Ascending aorta (tissue), 2 donors: ENCODE measurements around the gene AADACL4. TPM values are rescaled to one million over a fixed set of nuclear protein-coding genes. Genes with fewer than 3 reads are reported as not detected.

ENCODE experiments used
- DNase-seq, 2 donors: peaks; one replicate each; pipeline ENCODE4 v3.0.0-alpha.2; 2019; ENCODE audit warnings: low spot score in 2 of 2
- H3K27ac ChIP-seq, 2 donors: fragments of 200-600 bp; sonication (generic); one replicate each; pipeline ENCODE4 v1.5.1; 2016 to 2017; ENCODE audit warnings: mild to moderate bottlenecking in 1 of 2
- H3K27me3 ChIP-seq: fragments of 200-600 bp; sonication (generic); one replicate; pipeline ENCODE4 v1.5.1; 2017
- H3K36me3 ChIP-seq, 2 donors: fragments of 200-600 bp; sonication (generic); one replicate each; pipeline ENCODE4 v1.5.1; 2016
- H3K4me1 ChIP-seq, 2 donors: fragments of 200-600 bp; sonication (generic); one replicate each; pipeline ENCODE4 v1.5.1; 2016 to 2017; ENCODE audit warnings: mild to moderate bottlenecking in 1 of 2
- H3K4me3 ChIP-seq, 2 donors: fragments of 200-600 bp; sonication (generic); one replicate each; pipeline ENCODE4 v1.5.1; 2016 to 2017; ENCODE audit warnings: mild to moderate bottlenecking in 1 of 2
- H3K9me3 ChIP-seq, 2 donors: fragments of 200-600 bp; sonication (generic); one replicate each; pipeline ENCODE4 v1.5.1; 2016
- intact Hi-C: fragments of 100-400 bp; cut with DNase I; formaldehyde crosslinking; loops from one replicate; pipeline ENCODE4 v1.15.1; 2023
- total RNA-seq: library from RNA; depleted of rRNA; stranded (reverse); fragments of >200 nt; gene quantifications from one replicate; pipeline ENCODE4 v1.1.0, GENCODE V29; 2016
- TF ChIP-seq, protein P1 (sequence below), 3 experiments: fragments of 200-600 bp in 2 of 3; fragments of 450-650 bp in 1 of 3; sonication (generic) in 2 of 3; IDR thresholded peaks; one replicate each; pipeline ENCODE4 v1.5.1; 2016 to 2019; ENCODE audit warnings: antibody characterized with exemption in 3 of 3, mild to moderate bottlenecking in 1 of 3, moderate library complexity in 1 of 3

The AADACL4 gene
- total RNA-seq, 1 donor from 2014 or later = not detected

DNA sequence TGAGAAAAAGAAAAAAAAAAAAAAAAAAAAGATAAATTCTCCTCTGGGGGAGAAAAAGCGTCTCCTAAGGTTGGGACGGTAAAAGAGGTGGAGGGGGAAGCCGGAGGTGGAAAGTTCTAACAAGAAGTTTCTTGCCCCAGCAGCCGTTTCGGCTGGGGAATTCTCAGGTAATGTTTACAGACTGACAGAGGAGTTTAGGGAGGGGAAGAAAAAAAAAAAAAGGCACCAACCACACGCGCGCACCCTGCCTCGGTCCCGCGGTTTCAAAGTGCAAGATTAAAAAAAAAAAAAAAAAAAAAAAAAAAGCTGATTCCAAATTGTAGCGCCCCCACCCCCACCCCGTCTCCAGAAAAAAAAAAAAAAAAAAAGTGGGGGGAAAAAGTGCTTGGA is 26.4 kb upstream of the AADACL4 start:
- intact Hi-C loops = loop anchor here (5.0 kb wide), 1 partner anchor 195 kb away; no protein-coding TSS in a partner anchor

DNA sequence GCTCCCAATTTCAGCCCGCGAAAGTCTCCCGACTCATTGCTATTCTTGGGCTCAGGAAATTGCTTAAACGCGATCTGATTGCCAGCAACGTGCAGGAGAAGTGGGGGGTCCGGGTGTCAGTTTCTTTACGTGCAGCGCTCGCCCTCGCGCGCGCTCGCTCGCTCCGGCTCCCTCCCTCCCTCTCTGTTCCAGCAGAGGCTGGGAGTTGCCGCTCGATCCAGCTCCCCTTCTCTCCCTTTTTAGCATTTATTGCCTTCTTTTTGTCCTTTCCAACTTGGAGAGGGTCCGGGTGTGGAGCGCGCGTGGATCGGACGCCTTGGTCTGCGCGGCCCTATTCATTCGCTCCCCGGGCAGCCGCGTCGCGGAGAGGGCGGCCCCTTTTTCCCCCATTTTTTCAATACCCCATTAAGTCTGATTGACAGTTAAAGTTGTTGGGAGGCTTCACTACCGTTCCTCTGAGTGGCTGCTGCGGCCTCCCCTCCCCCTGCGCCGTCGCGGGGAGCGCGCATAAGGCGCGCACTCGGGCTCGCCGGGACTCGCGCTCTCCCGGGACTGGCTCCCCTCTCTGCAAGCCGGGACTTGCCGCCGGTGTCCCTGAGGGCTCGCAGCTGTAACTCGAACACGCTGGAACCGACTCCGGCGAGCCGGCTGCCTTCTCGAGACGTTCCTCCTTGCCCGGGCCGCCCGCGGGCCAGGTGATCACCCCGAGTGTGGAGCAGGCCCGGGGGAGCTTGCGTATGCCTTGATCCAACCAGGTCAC is 25.8 kb upstream of the AADACL4 start, which contains the start of gene DHRS3:
TSS of gene DHRS3 (minus strand) at position 310 of the 760 bp plus-strand sequence. CDS start 862 bp downstream, outside the sequence.
- intact Hi-C loops = loop anchor here (1.0 to 5.0 kb wide), 3 partner anchors 22 to 261 kb away; no protein-coding TSS in a partner anchor
- Histone ChIP-seq H3K4me1 (peaks cover 11 to 40% of the 10 kb centered on the region in 2 donors), H3K27ac (peak within 1 kb of the TSS; percentile 95 to 96), H3K9me3 (no peaks in the 10 kb centered on the region), H3K36me3 (no peaks in the 10 kb centered on the region), H3K4me3 (peak within 1 kb of the TSS; percentile 83 to 85), H3K27me3 (no peaks in the 10 kb centered on the region)
- DNase-seq = peak; percentile 50 to 89
- TF ChIP-seq, protein P1, sequence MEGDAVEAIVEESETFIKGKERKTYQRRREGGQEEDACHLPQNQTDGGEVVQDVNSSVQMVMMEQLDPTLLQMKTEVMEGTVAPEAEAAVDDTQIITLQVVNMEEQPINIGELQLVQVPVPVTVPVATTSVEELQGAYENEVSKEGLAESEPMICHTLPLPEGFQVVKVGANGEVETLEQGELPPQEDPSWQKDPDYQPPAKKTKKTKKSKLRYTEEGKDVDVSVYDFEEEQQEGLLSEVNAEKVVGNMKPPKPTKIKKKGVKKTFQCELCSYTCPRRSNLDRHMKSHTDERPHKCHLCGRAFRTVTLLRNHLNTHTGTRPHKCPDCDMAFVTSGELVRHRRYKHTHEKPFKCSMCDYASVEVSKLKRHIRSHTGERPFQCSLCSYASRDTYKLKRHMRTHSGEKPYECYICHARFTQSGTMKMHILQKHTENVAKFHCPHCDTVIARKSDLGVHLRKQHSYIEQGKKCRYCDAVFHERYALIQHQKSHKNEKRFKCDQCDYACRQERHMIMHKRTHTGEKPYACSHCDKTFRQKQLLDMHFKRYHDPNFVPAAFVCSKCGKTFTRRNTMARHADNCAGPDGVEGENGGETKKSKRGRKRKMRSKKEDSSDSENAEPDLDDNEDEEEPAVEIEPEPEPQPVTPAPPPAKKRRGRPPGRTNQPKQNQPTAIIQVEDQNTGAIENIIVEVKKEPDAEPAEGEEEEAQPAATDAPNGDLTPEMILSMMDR (IDR thresholded peaks at IDR 0.05) = no peak

More for the DNA sequence above, 26.4 kb upstream of the AADACL4 start:
- peak overlapping the region; percentile 95 to 96 for H3K27ac ChIP-seq
- no peaks in the 10 kb centered on the region for H3K9me3 ChIP-seq
- H3K4me1 ChIP-seq = peaks cover 11 to 34% of the 10 kb centered on the region in 2 donors
- H3K27me3 ChIP-seq = no peaks in the 10 kb centered on the region
- TF ChIP-seq, protein P1 (IDR thresholded peaks at IDR 0.05) = no peak
- DNase-seq = no peak
- peaks cover under 1 to 1% of the 10 kb centered on the region in 2 donors for H3K36me3 ChIP-seq
- H3K4me3 ChIP-seq = peak overlapping the region; percentile 83 to 85

DNA sequence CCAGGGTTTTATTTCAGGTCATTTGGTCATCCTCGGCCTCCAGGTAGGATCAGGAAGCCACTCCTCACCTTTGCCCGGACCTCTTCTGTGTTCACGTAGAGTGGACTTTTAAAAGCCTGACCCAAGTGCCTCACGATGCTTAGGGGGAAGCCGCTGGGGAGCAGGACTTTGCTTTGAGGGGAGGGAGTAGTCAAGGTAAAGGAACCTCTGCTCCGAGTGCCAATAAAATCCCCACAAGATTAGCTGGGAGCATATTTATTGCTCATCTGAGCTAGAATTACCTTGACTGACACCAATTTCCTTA is 25.3 kb upstream of the AADACL4 start:
- Histone ChIP-seq H3K4me3 (peak overlapping the region; percentile 83 to 85), H3K9me3 (no peaks in the 10 kb centered on the region), H3K4me1 (peaks cover 11 to 45% of the 10 kb centered on the region in 2 donors), H3K27ac (peak overlapping the region; percentile 95 to 96), H3K27me3 (no peaks in the 10 kb centered on the region), H3K36me3 (no peaks in the 10 kb centered on the region)
- TF ChIP-seq, protein P1 (IDR thresholded peaks at IDR 0.05) = no peak
- no peak for DNase-seq
- intact Hi-C loops = loop anchor here (1.0 to 5.0 kb wide), 3 partner anchors 22 to 262 kb away; no protein-coding TSS in a partner anchor

DNA sequence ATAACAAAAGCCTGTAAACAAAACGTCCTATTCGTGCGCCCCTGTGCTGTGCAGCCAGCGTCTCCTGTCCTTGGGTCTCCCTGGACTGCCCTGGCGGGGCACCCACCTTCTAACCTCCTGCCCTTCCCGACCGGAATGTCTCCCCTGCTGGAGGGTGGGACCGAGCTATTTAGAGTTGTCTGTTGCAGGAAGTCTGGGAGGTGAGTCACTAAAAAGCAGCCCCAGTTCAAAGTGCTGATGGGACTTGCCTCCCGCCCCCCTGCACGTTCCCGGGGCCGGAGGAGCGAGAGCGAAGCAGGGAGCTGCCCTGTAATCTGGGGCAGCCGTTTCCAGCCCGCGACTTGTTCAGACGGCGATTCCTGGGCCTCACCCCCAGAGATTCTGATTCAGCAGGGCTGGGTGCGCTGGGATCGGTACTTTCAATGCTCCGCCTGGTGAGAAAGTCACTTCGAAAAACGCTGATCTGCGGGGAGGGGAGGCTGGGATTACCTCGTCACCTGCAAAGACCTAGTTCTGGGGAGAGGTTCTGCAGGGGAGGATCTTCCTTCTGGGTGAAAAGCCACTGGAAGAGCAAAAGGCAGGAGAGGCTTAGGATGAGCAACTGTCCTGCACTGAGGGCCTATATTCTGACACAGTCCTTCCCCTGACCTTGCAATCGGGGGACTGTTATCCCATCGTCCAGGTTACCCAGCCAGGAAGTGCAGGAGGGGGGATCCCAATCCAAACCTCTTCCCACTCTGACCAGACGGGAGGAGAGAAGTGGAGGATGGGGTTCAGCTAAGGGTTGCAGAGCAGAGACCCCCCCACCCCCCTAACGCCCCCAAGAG is 24.7 kb upstream of the AADACL4 start:
- intact Hi-C loops = loop anchor here (1.0 to 5.0 kb wide), 4 partner anchors 23 to 262 kb away; no protein-coding TSS in a partner anchor
- H3K9me3 ChIP-seq = no peaks in the 10 kb centered on the region
- no peaks in the 10 kb centered on the region for H3K36me3 ChIP-seq
- peak overlapping the region; percentile 95 to 96 for H3K27ac ChIP-seq
- TF ChIP-seq, protein P1 (IDR thresholded peaks at IDR 0.05) = peak in 1 of 3 experiments; percentile 15
- no peaks in the 10 kb centered on the region for H3K27me3 ChIP-seq
- peak; percentile 58 to 91 for DNase-seq
- peaks cover 11 to 39% of the 10 kb centered on the region in 2 donors for H3K4me1 ChIP-seq
- H3K4me3 ChIP-seq = peak overlapping the region; percentile 83 to 85

DNA sequence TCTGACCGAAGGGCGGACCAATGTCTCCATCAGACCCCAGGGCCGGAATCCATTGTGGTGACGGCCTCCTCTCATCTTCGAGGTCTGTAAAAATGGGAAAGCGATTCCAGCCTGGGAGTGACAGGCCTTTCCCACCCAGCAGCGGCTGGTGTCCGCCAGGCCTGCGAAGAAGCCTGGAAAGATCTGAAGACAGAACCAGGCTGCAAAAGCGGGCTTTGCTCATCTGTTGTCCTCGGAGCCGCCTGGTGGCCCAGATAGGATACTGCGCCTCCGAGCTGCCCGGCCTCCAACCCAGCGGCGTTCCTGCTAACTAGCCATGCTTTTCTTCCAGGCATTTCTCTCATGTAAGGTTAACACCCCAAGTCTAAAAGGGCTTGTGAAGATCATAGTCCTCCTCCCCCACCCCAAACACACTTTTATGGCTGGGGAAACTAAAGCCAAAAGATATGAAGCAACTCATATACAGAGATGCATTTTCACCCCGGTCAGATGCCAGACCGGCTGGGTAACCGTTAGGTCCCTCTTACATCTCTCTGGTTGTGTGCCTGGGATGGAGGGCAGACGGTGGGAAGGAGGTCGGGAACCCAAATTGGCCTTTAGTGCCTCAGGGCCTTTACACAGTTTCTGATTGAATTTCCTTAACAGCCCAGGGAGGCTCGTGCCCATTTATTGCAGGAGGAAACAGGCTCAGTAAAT is 23.9 kb upstream of the AADACL4 start:
- H3K4me3 ChIP-seq = peak overlapping the region; percentile 83 to 85
- H3K27me3 ChIP-seq = no peaks in the 10 kb centered on the region
- TF ChIP-seq, protein P1 (IDR thresholded peaks at IDR 0.05) = peak; percentile 94 to 97 (median 96)
- H3K36me3 ChIP-seq = no peaks in the 10 kb centered on the region
- no peaks in the 10 kb centered on the region for H3K9me3 ChIP-seq
- intact Hi-C loops = loop anchor here (1.0 to 5.0 kb wide), 6 partner anchors 80 to 343 kb away; no protein-coding TSS in a partner anchor
- H3K27ac ChIP-seq = peak overlapping the region; percentile 95 to 96
- H3K4me1 ChIP-seq = peaks cover 11 to 37% of the 10 kb centered on the region in 2 donors
- peak; percentile 58 to 95 for DNase-seq
